Panc1 (cell line): ENCODE data around the gene MTRFR. TPM values are rescaled to one million over a fixed set of nuclear protein-coding genes. Genes with fewer than 3 reads are reported as not detected.

ENCODE experiments used
- ATAC-seq: fragments of 200-7000 bp; cut with Tn5 transposase; 2 replicates; pipeline ENCODE4 v1.9.1; 2020; ENCODE audit warnings: mild to moderate bottlenecking, moderate library complexity
- BruUV-seq: library from RNA; stranded (reverse); fragments of 400-500 nt; replicated peaks from 2 replicates; lab custom pipeline; 2021; lab: Mats Ljungman, UMichigan
- CTCF ChIA-PET: fragments of 300-600 bp; sonication (Branson Sonifier 250); formaldehyde crosslinking; loops from one replicate; lab custom pipeline; 2022; ENCODE audit warnings: antibody characterized with exemption; lab: Charles Lee
- POLR2A ChIA-PET: fragments of 300-600 bp; sonication (Branson Sonifier 250); formaldehyde crosslinking; loops from one replicate; lab custom pipeline; 2022; ENCODE audit warnings: antibody characterized with exemption; lab: Charles Lee
- DNase-seq: peaks from one replicate; pipeline ENCODE4 v3.0.0-alpha.2; 2010; ENCODE audit warnings: low read depth, low spot score
- H3K27ac ChIP-seq: 2 replicates; pipeline ENCODE4 v1.5.1; 2011; ENCODE audit warnings: mild to moderate bottlenecking, low read length, inconsistent platforms
- H3K27me3 ChIP-seq: fragments of 200-500 bp; sonication (Bioruptor generic); 2 replicates; pipeline ENCODE4 v1.6.0; 2014; ENCODE audit warnings: low read length, inconsistent platforms; ENCODE audit not compliant: control insufficient read depth, insufficient read depth
- H3K36me3 ChIP-seq: fragments of 200-500 bp; sonication (Bioruptor generic); 2 replicates; pipeline ENCODE4 v1.5.1; 2014; ENCODE audit warnings: inconsistent platforms, mild to moderate bottlenecking, low read length, moderate library complexity; ENCODE audit not compliant: control insufficient read depth, insufficient read depth
- H3K4me1 ChIP-seq: 2 replicates; pipeline ENCODE4 v1.5.1; 2011; ENCODE audit warnings: inconsistent platforms, mild to moderate bottlenecking, low read length, moderate library complexity; ENCODE audit not compliant: control insufficient read depth, insufficient read depth
- H3K4me3 ChIP-seq, 2 experiments: 2 replicates each; pipeline ENCODE4 v1.5.1; 2011 to 2012; ENCODE audit warnings: low read depth in 2 of 2, low read length in 2 of 2, mild to moderate bottlenecking in 2 of 2, inconsistent platforms in 1 of 2, moderate library complexity in 1 of 2
- H3K9me3 ChIP-seq: fragments of 200-500 bp; sonication (Bioruptor generic); 2 replicates; pipeline ENCODE4 v1.5.1; 2014; ENCODE audit warnings: low read depth, mild to moderate bottlenecking, inconsistent platforms, low read length, moderate library complexity; ENCODE audit not compliant: control insufficient read depth, insufficient read depth
- POLR2AphosphoS5 ChIP-seq: IDR thresholded peaks from 2 replicates; pipeline ENCODE4 v1.6.1; 2012; ENCODE audit warnings: mild to moderate bottlenecking, low read depth, low read length, moderate library complexity
- SIN3A ChIP-seq: IDR thresholded peaks from 2 replicates; pipeline ENCODE4 v1.6.1; 2012; ENCODE audit warnings: low read depth, mild to moderate bottlenecking, low read length, moderate library complexity, borderline replicate concordance; ENCODE audit not compliant: insufficient read depth
- TCF7L2 ChIP-seq: IDR thresholded peaks from 2 replicates; pipeline ENCODE4 v1.6.1; 2011; ENCODE audit warnings: mild to moderate bottlenecking, low read depth, low read length, inconsistent platforms
- in situ Hi-C: cut with HindIII; loops from 2 replicates; pipeline ENCODE4 v1.10.0; 2016; ENCODE audit warnings: low sequenced_read_pairs, low pct_unique_long_range_greater_than_20kb
- intact Hi-C: fragments of 100-400 bp; cut with micrococcal nuclease; formaldehyde crosslinking; loops from one replicate; pipeline ENCODE4 v1.10.0; 2022; ENCODE audit not compliant: unreplicated experiment
- total RNA-seq: library from RNA; stranded (reverse); gene quantifications from one replicate; pipeline ENCODE4 v1.2.1, GENCODE V29; 2021; ENCODE audit not compliant: unreplicated experiment
- TF ChIP-seq, protein P1 (sequence below): fragments of 450-650 bp; IDR thresholded peaks from 2 replicates; pipeline ENCODE4 v1.5.1; 2017; ENCODE audit warnings: mild to moderate bottlenecking
- TF ChIP-seq, protein P2 (sequence below), 2 experiments: IDR thresholded peaks; 2 replicates each; pipeline ENCODE4 v1.6.1; 2011 to 2012; ENCODE audit warnings: low read depth in 2 of 2, control low read depth in 1 of 2, low read length in 1 of 2, mild to moderate bottlenecking in 1 of 2, moderate library complexity in 1 of 2; ENCODE audit not compliant: insufficient read depth in 1 of 2

The MTRFR gene
- total RNA-seq, 1 experiment from 2014 or later, result 21.5 TPM

DNA sequence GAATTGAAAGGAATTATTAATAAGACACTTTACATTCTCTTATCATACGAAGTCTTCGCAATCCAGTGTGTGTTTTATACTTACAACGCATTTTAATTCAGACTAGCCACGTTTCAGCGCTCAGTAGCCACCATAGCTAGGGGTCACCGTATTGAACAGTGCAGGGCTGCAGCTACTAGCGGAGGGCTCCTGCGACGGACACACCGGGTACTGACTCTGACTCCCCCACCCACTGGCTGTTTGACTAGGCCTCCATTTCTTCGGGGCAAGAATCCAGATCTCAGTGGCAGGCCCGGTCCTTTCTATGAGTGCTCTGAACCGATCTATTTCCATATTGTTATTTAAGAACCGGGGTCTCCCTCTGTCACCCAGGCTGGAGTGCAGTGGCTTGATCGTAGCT lies 39.9 kb downstream of the MTRFR start:
- H3K27ac ChIP-seq, result peak overlapping the region; percentile 29; the same call in 1 of the 2 replicates
- CTCF ChIA-PET, result no interaction called here

DNA sequence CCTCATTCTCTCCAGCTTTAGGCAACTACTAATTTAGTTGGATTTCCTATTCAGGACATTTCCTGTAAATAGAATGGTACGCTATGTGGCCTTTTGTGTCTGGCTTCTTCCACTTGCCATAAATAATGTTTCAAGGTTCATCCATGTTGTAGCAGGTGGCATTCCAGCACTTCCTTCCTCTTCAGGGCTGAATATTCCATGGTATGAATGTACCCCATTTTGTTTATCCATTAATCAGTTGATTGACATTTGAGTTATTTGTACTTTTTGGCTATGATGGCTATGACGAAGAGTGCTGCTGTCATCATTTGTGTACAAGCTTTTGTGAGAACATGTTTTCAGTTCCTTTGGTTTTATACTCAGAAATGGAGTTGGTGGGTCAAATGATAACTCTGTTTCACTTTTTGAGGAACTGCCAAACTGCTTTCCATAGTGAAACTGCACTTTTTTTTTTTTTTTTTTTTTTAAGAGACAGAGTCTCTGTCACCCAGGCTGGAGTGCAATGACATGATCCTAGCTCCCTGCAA lies 44.9 kb downstream of the MTRFR start:
- H3K4me1 ChIP-seq, result no peaks in the 10 kb centered on the region
- ATAC-seq, result no peak
- BruUV-seq, result no TSS peak

More for the DNA sequence above, 39.9 kb downstream of the MTRFR start:
- peaks cover 14% of the 10 kb centered on the region for H3K4me1 ChIP-seq
- in situ Hi-C loops (no loop called here), intact Hi-C loops (no loop called here)
- no peak overlapping the region for H3K4me3 ChIP-seq
- H3K9me3 ChIP-seq, result no peaks in the 10 kb centered on the region
- DNase-seq (no peak), ATAC-seq (no peak)
- no TSS peak for BruUV-seq
- TF ChIP-seq POLR2AphosphoS5, result no peak
- TF ChIP-seq, protein P1, sequence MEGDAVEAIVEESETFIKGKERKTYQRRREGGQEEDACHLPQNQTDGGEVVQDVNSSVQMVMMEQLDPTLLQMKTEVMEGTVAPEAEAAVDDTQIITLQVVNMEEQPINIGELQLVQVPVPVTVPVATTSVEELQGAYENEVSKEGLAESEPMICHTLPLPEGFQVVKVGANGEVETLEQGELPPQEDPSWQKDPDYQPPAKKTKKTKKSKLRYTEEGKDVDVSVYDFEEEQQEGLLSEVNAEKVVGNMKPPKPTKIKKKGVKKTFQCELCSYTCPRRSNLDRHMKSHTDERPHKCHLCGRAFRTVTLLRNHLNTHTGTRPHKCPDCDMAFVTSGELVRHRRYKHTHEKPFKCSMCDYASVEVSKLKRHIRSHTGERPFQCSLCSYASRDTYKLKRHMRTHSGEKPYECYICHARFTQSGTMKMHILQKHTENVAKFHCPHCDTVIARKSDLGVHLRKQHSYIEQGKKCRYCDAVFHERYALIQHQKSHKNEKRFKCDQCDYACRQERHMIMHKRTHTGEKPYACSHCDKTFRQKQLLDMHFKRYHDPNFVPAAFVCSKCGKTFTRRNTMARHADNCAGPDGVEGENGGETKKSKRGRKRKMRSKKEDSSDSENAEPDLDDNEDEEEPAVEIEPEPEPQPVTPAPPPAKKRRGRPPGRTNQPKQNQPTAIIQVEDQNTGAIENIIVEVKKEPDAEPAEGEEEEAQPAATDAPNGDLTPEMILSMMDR, result no peak
- no peak for TF ChIP-seq SIN3A
- TF ChIP-seq, protein P2, sequence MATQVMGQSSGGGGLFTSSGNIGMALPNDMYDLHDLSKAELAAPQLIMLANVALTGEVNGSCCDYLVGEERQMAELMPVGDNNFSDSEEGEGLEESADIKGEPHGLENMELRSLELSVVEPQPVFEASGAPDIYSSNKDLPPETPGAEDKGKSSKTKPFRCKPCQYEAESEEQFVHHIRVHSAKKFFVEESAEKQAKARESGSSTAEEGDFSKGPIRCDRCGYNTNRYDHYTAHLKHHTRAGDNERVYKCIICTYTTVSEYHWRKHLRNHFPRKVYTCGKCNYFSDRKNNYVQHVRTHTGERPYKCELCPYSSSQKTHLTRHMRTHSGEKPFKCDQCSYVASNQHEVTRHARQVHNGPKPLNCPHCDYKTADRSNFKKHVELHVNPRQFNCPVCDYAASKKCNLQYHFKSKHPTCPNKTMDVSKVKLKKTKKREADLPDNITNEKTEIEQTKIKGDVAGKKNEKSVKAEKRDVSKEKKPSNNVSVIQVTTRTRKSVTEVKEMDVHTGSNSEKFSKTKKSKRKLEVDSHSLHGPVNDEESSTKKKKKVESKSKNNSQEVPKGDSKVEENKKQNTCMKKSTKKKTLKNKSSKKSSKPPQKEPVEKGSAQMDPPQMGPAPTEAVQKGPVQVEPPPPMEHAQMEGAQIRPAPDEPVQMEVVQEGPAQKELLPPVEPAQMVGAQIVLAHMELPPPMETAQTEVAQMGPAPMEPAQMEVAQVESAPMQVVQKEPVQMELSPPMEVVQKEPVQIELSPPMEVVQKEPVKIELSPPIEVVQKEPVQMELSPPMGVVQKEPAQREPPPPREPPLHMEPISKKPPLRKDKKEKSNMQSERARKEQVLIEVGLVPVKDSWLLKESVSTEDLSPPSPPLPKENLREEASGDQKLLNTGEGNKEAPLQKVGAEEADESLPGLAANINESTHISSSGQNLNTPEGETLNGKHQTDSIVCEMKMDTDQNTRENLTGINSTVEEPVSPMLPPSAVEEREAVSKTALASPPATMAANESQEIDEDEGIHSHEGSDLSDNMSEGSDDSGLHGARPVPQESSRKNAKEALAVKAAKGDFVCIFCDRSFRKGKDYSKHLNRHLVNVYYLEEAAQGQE (IDR thresholded peaks at IDR 0.05; ENCODE audit: insufficient read depth in 1 of 2, low read depth in 2 of 2, low read length in 1 of 2), result no peak
- TF ChIP-seq TCF7L2, result no peak
- no peaks in the 10 kb centered on the region for H3K27me3 ChIP-seq
- no peaks in the 10 kb centered on the region; the same call in 1 of the 2 replicates for H3K36me3 ChIP-seq
- POLR2A ChIA-PET, result interaction anchor here (0.7 kb wide), 1 partner anchor 257 kb away, joined by 5 read pairs; no protein-coding TSS in a partner anchor

More for the DNA sequence above, 44.9 kb downstream of the MTRFR start:
- ChIA-PET CTCF (no interaction called here), POLR2A (no interaction called here)
- no peak for DNase-seq
- no peak for TF ChIP-seq SIN3A
- TF ChIP-seq POLR2AphosphoS5, result no peak
- TF ChIP-seq, protein P2 (IDR thresholded peaks at IDR 0.05; ENCODE audit: insufficient read depth in 1 of 2, low read depth in 2 of 2, low read length in 1 of 2), result no peak
- TF ChIP-seq, protein P1, result no peak
- no peak for TF ChIP-seq TCF7L2
- H3K4me3 ChIP-seq, result no peak overlapping the region
- in situ Hi-C loops (no loop called here), intact Hi-C loops (no loop called here)
- H3K36me3 ChIP-seq, result no peaks in the 10 kb centered on the region
- H3K9me3 ChIP-seq, result no peaks in the 10 kb centered on the region
- no peaks in the 10 kb centered on the region for H3K27me3 ChIP-seq
- H3K27ac ChIP-seq, result no peak overlapping the region
